Amygdala (tissue), 56 donors: Measurements from ENCODE around the gene NINJ2.

Experiments used
- DNase-seq, 56 donors: peaks; one replicate each; lab custom pipeline; 2025; lab: John Stamatoyannopoulos, UW

NINJ2 gene

DNA sequence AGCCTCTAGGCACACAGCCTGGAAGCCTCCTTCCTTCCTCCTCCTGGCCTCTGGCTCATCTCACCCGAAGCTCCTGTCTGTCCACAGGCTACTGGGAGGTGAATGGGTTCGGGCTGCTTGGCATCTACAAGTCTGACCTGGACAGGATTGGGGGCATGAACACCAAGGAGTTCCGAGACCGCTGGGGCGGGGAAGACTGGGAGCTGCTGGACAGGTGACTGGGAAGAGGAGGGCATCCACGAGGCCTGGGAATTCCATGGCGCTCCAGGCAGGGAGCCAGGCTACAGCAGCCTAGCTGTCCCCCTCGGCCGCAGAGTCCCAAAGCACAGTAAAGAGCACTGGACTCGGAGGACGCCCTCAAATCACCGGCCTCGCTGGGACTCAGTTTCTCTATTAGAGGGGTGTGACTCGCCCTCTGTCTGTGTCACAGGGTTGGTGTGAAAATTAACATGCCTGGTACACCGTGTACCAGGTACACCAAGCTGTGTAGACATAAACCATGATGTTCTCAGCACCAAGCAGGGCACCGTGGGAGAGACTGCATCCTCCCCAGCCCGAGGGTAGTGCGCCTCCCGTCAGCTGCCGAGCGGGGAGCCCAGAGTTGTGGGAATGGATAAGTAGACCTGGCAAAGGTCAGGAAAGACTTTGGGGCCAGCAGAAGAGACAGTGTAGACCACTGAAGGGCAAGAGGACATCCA, 103.9 kb downstream of the NINJ2 start:
- DNase-seq, result no peak

DNA sequence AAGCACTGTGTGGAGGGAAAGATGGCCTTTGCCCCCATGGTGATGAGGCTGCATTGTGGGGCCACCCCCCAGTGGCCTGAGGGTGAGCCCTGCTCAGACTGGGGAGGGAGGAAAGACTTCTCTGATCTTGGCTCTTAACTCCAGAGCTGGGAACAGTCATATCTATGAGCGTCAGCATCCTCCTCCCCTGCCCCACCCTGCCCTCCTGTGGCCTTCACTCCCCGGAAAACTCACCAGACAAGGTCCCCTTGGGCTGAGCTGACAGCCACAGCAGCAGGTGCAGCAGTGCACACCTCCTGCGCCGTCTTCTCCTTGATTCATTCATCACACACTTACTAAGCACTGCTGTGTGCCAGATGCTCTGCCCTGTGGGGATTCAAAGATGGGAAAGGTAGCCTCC, 104.7 kb downstream of the NINJ2 start:
- DNase-seq, result no peak

GRCh38 chr12:556498-556897, 106.7 kb downstream of the NINJ2 start:
- DNase-seq, result no peak

- DNase-seq, result no peak
Measured at GRCh38 chr12:554001-554285, 109.3 kb downstream of the NINJ2 start.

- DNase-seq, result no peak
Measured at GRCh38 chr12:553216-554000, 109.8 kb downstream of the NINJ2 start.

GRCh38 chr12:552466-552865, 110.8 kb downstream of the NINJ2 start:
- no peak for DNase-seq

DNA sequence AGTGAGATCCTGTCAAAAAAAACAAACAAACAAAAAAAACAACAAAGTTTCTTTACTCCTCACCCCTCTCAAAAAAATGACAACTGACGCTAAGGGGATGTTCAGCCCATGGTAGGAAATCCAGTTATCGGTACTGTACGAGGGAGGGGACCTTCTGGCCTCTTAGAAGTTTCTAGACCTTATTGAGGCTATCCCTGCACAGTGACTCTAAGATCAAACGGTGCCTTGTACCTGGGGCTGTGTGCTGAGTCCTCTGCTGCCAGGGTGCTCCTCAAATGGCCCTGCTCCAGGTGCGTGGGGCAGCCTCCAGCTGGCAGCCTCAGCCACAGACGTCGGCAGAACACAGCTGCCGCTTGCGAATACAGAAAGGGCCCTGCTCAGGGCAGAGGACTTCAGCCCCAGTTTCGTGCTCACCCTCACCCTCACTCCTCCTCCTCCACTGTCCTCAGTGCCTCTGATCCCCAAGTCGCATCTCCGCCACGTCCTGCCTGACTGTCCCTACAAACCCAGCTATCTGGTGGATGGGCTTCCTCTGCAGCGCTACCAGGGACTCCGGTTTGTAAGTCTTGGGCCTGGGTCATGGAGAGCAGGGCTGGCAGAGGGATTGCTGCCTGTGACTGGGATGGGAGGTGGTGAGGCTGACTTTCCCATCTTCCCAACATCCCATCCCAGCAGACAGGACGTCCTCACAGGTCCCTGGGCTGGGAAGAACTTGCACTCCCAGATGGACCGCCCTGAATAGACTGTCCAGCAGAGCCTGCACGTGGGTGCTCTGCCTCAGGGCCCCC, 112.6 kb downstream of the NINJ2 start:
- DNase-seq, result peak in 1 of 56 donors; percentile 27

- no peak for DNase-seq
Measured at GRCh38 chr12:549476-550082, 113.7 kb downstream of the NINJ2 start.

- no peak for DNase-seq
Measured at GRCh38 chr12:547883-548470, 115.3 kb downstream of the NINJ2 start.

GRCh38 chr12:546920-547845, 116.1 kb downstream of the NINJ2 start:
- peak in 44 of 56 donors; percentile 16 to 73 (median 44) for DNase-seq

- no peak for DNase-seq
Measured at GRCh38 chr12:546265-546919, 116.9 kb downstream of the NINJ2 start.

DNA sequence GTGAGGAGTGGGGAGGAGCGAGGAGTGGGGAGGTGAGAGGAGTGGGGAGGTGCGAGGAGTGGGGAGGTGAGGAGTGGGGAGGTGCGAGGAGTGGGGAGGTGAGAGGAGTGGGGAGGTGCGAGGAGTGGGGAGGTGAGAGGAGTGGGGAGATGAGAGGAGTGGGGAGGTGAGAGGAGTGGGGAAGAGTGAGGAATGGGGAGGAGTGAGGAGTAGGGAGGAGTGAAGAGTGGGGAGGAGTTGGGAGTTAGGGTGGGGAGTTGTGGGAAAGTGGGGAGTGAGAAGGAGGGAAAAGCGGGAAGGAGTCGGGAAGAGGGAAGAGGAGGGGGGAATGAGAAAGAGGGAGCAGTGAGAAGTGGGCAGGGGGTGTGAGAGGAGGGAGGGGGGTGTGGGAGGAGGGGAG, 117.4 kb downstream of the NINJ2 start:
- no peak for DNase-seq

DNA sequence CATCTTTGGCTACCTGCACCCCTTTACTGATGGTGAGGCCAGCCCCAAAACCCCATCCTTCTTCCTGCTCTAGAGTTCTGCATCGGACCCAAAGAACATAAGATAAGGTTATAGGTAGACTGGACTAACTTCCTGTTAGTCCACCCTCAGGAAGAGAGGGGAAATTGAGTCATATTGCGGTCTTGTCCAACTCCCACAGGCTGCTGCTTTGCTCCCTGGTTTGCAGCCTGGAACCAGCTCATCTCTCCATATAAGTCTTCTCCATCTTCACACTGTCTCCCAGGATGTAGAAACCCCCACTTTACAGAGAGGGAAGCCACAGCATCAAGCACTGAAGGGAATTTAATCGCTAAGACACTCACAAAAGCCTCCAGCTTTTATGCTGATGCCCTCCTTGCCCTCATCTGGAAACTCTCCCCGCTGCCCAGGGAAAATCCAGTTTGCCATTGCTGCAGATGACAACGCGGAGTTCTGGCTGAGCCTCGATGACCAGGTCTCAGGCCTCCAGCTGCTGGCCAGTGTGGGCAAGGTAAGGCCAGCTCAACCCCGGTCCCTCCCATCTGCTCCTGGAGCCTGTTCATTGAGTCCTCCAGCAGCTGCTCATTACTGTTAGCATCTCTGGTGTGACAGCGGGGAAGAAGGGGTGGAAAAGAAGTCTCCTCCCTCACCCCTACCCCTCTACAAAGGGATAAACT, 118.2 kb downstream of the NINJ2 start:
- no peak for DNase-seq

GRCh38 chr12:544142-544541, 119.1 kb downstream of the NINJ2 start:
- no peak for DNase-seq

GRCh38 chr12:543114-543451, 120.2 kb downstream of the NINJ2 start:
- DNase-seq, result no peak

GRCh38 chr12:542395-543113, 120.7 kb downstream of the NINJ2 start:
- DNase-seq, result no peak

- peak in 1 of 56 donors; percentile 28 for DNase-seq
Measured at GRCh38 chr12:541676-542324, 121.4 kb downstream of the NINJ2 start.
